Measurements from ENCODE around the gene WDR35.

GRCh38 chr2:19955544-19956422, 34.1 kb downstream of the WDR35 start:
- TF ChIP-seq CTCF (conservative IDR thresholded peaks at IDR 0.05) (peak; percentile 95), ZFX (IDR thresholded peaks at IDR 0.05) (no peak)

Data from C4-2B (cell line).